Activated B cell treated with CpG ODN at 0.5 μM for 24 hours (primary cell): ENCODE data around the gene RAD51B. TPM values are rescaled to one million over a fixed set of nuclear protein-coding genes. Genes with fewer than 3 reads are reported as not detected.
"Not testable (repeated sequence)": the region's sequence is repeated elsewhere in the genome, so short reads cannot be mapped to it uniquely, and the experiment has no call there.

Source experiments
- ATAC-seq: fragments of 200-7000 bp; cut with Tn5 transposase; one replicate; pipeline ENCODE4 v1.10.0; 2021; ENCODE audit warnings: low read depth, mild to moderate bottlenecking, moderate library complexity
- CTCF ChIA-PET: fragments of 350-600 bp; sonication (Branson Sonifier 250); formaldehyde crosslinking; loops from one replicate; lab custom pipeline; 2021; ENCODE audit warnings: antibody characterized with exemption; lab: Charles Lee
- POLR2A ChIA-PET: fragments of 350-600 bp; sonication (Branson Sonifier 250); formaldehyde crosslinking; loops from one replicate; lab custom pipeline; 2021; ENCODE audit warnings: antibody characterized with exemption; lab: Charles Lee
- DNase-seq: peaks from one replicate; pipeline ENCODE4 v3.0.0; 2022
- H3K27ac Mint-ChIP-seq: one replicate; pipeline ENCODE4 v1.8.0; 2020; ENCODE audit warnings: mixed read lengths
- H3K27me3 Mint-ChIP-seq: one replicate; pipeline ENCODE4 v1.8.0; 2021; ENCODE audit warnings: mixed read lengths
- H3K36me3 Mint-ChIP-seq: one replicate; pipeline ENCODE4 v1.8.0; 2021; ENCODE audit warnings: low read depth, mixed read lengths
- H3K4me1 Mint-ChIP-seq: one replicate; pipeline ENCODE4 v1.8.0; 2021; ENCODE audit warnings: mixed read lengths
- H3K4me3 Mint-ChIP-seq: one replicate; pipeline ENCODE4 v1.8.0; 2020; ENCODE audit warnings: mild to moderate bottlenecking, mixed read lengths
- H3K9me3 Mint-ChIP-seq: one replicate; pipeline ENCODE4 v1.8.0; 2020; ENCODE audit warnings: mixed read lengths
- CTCF ChIP-seq: fragments of 200-600 bp; IDR thresholded peaks from one replicate; pipeline ENCODE4 v1.8.0; 2022; ENCODE audit warnings: antibody characterized with exemption, mild to moderate bottlenecking
- intact Hi-C: fragments of 100-400 bp; cut with micrococcal nuclease; formaldehyde crosslinking; loops from one replicate; pipeline ENCODE4 v1.15.1; 2024
- total RNA-seq: library from RNA; stranded (reverse); gene quantifications from 2 replicates; pipeline ENCODE4 v1.2.3, GENCODE V29; 2022

RAD51B gene
- total RNA-seq, 1 donor from 2014 or later = 53.9 TPM

- Mint-ChIP-seq H3K9me3 (no peaks in the 10 kb centered on the region), H3K27me3 (no peaks in the 10 kb centered on the region), H3K4me1 (peaks cover 2% of the 10 kb centered on the region), H3K27ac (no peak overlapping the region), H3K4me3 (no peak overlapping the region), H3K36me3 (no peaks in the 10 kb centered on the region)
- ChIA-PET CTCF (no interaction called here), POLR2A (no interaction called here)
- no peak for TF ChIP-seq CTCF
- intact Hi-C loops = no loop called here
- ATAC-seq = no peak
- no peak for DNase-seq
Measured at GRCh38 chr14:68112442-68112841, 292.9 kb downstream of the RAD51B start.

- H3K4me1 Mint-ChIP-seq = peaks cover 2% of the 10 kb centered on the region
- H3K27me3 Mint-ChIP-seq = no peaks in the 10 kb centered on the region
- no peak overlapping the region for H3K4me3 Mint-ChIP-seq
- H3K27ac Mint-ChIP-seq = no peak overlapping the region
- no peak for TF ChIP-seq CTCF
- ATAC-seq = no peak
- H3K9me3 Mint-ChIP-seq = no peaks in the 10 kb centered on the region
- ChIA-PET POLR2A (no interaction called here), CTCF (no interaction called here)
- intact Hi-C loops = no loop called here
- H3K36me3 Mint-ChIP-seq = no peaks in the 10 kb centered on the region
- no peak for DNase-seq
Measured at GRCh38 chr14:68113343-68113930, 293.9 kb downstream of the RAD51B start.

- ATAC-seq, H3K4me3 Mint-ChIP-seq, DNase-seq, H3K4me1 Mint-ChIP-seq, H3K36me3 Mint-ChIP-seq, CTCF ChIA-PET, POLR2A ChIA-PET, H3K27me3 Mint-ChIP-seq, intact Hi-C loops, H3K9me3 Mint-ChIP-seq, H3K27ac Mint-ChIP-seq: not testable (repeated sequence)
Measured at GRCh38 chr14:68115952-68116351, 296.4 kb downstream of the RAD51B start.

GRCh38 chr14:68122651-68123050 lies 303.1 kb downstream of the RAD51B start:
- ChIA-PET CTCF (no interaction called here), POLR2A (no interaction called here)
- intact Hi-C loops = no loop called here
- peaks cover 6% of the 10 kb centered on the region for H3K9me3 Mint-ChIP-seq
- no peaks in the 10 kb centered on the region for H3K27me3 Mint-ChIP-seq
- no peak overlapping the region for H3K4me3 Mint-ChIP-seq
- DNase-seq (no peak), ATAC-seq (no peak)
- H3K27ac Mint-ChIP-seq = no peak overlapping the region
- H3K4me1 Mint-ChIP-seq = no peaks in the 10 kb centered on the region
- TF ChIP-seq CTCF = no peak
- H3K36me3 Mint-ChIP-seq = peaks cover 4% of the 10 kb centered on the region

- TF ChIP-seq CTCF = no peak
- DNase-seq (no peak), ATAC-seq (no peak)
- peaks cover 2% of the 10 kb centered on the region for H3K36me3 Mint-ChIP-seq
- CTCF ChIA-PET = no interaction called here
- no peaks in the 10 kb centered on the region for H3K27me3 Mint-ChIP-seq
- no peak overlapping the region for H3K4me3 Mint-ChIP-seq
- POLR2A ChIA-PET = no interaction called here
- intact Hi-C loops = no loop called here
- H3K4me1 Mint-ChIP-seq = no peaks in the 10 kb centered on the region
- no peak overlapping the region for H3K27ac Mint-ChIP-seq
- H3K9me3 Mint-ChIP-seq = peaks cover 6% of the 10 kb centered on the region
Measured at GRCh38 chr14:68124050-68124449, 304.5 kb downstream of the RAD51B start.
